Neural crest cell (in vitro differentiated cells): ENCODE data around the gene MMAB. TPM values are rescaled to one million over a fixed set of nuclear protein-coding genes. Genes with fewer than 3 reads are reported as not detected.

Experiments
- DNase-seq: peaks from one replicate; pipeline ENCODE4 v3.0.0; 2021; ENCODE audit warnings: low read depth, mixed read lengths, low spot score
- H3K27ac Mint-ChIP-seq: one replicate; pipeline ENCODE4 v1.8.0; 2021; ENCODE audit warnings: mild to moderate bottlenecking, mixed read lengths; ENCODE audit not compliant: unreplicated experiment
- H3K27me3 Mint-ChIP-seq: 2 replicates; pipeline ENCODE4 v1.8.0; 2021; ENCODE audit warnings: low read depth, mild to moderate bottlenecking, mixed read lengths
- H3K36me3 Mint-ChIP-seq: 2 replicates; pipeline ENCODE4 v1.8.0; 2021; ENCODE audit warnings: low read depth, mild to moderate bottlenecking, mixed read lengths
- H3K4me1 Mint-ChIP-seq: 2 replicates; pipeline ENCODE4 v1.8.0; 2021; ENCODE audit warnings: mixed read lengths
- H3K4me3 Mint-ChIP-seq: one replicate; pipeline ENCODE4 v1.8.0; 2021; ENCODE audit warnings: mild to moderate bottlenecking, mixed read lengths
- H3K9me3 Mint-ChIP-seq: 2 replicates; pipeline ENCODE4 v1.8.0; 2021; ENCODE audit warnings: mixed read lengths
- total RNA-seq: library from RNA; stranded (reverse); gene quantifications from 2 replicates; pipeline ENCODE4 v1.2.1, GENCODE V29; 2021
- TF ChIP-seq, protein P1 (sequence below): fragments of 200-600 bp; sonication (generic); conservative IDR thresholded peaks from 2 replicates; pipeline ENCODE4 v1.5.0; 2021; ENCODE audit warnings: antibody characterized with exemption, mild to moderate bottlenecking

MMAB gene
- total RNA-seq, 1 donor from 2014 or later, result 95.6 TPM

DNA sequence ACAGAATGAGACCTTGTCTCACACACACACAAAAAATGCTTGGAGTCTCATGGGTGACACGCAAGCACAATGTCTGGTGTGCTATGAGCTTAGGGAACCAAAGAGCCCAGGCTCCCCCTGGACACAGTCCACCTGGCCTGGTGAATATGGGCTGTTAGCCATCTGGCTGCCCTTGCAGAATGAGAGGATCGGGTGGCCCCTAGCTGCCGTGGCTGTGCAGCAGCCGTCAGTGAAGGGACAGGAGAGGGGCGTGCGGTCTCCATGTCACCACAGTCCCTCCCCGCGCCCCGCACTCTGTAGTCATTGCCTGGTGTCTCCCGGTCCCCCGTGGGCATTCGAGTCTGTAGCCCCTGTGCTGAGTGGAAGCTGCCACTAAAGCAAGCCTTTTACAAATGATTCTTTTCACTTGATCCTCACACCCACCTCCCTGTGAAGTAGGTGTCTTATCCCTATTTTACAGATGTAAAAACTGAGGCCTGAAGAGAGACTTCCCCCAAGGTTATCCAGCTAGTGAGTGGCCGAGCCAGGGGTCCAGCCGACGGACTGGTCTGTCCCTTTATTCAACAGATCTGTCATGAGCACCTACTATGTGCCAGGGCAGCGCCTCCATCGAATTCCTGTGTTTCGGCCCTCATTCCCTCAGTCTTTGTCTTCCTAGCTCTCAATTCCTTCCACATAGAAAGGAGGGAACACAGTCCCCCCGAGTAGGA lies 19.0 kb upstream of the MMAB start:
- DNase-seq, result no peak
- H3K9me3 Mint-ChIP-seq, result no peaks in the 10 kb centered on the region
- peaks cover 11% of the 10 kb centered on the region for H3K36me3 Mint-ChIP-seq
- no peak overlapping the region for H3K27ac Mint-ChIP-seq
- no peak overlapping the region for H3K4me3 Mint-ChIP-seq
- TF ChIP-seq, protein P1, sequence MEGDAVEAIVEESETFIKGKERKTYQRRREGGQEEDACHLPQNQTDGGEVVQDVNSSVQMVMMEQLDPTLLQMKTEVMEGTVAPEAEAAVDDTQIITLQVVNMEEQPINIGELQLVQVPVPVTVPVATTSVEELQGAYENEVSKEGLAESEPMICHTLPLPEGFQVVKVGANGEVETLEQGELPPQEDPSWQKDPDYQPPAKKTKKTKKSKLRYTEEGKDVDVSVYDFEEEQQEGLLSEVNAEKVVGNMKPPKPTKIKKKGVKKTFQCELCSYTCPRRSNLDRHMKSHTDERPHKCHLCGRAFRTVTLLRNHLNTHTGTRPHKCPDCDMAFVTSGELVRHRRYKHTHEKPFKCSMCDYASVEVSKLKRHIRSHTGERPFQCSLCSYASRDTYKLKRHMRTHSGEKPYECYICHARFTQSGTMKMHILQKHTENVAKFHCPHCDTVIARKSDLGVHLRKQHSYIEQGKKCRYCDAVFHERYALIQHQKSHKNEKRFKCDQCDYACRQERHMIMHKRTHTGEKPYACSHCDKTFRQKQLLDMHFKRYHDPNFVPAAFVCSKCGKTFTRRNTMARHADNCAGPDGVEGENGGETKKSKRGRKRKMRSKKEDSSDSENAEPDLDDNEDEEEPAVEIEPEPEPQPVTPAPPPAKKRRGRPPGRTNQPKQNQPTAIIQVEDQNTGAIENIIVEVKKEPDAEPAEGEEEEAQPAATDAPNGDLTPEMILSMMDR, result no peak
- H3K4me1 Mint-ChIP-seq, result peaks cover 9% of the 10 kb centered on the region
- H3K27me3 Mint-ChIP-seq, result no peaks in the 10 kb centered on the region

DNA sequence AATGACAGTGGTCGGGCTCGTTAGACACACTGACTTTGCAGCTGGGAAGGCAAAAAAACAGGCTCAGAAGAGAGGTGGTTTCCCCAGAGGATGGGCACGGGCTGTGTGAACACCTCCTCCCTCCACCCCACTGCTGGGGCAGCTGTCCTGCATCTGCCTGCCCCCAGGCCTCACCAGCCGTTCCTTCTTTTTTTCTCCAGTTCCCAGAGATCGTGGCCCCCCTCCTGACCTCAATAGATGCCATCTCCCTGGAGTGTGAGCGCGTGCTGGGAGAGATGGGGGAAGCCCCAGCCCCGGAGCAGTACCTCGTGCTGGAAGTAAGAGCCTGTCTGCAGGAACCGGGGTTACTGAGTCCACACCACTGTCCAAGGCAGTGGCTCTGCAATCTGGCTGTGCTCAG lies 17.7 kb upstream of the MMAB start:
- no peaks in the 10 kb centered on the region for H3K27me3 Mint-ChIP-seq
- no peak overlapping the region for H3K27ac Mint-ChIP-seq
- DNase-seq, result no peak
- TF ChIP-seq, protein P1, result no peak
- peaks cover 11% of the 10 kb centered on the region for H3K36me3 Mint-ChIP-seq
- H3K9me3 Mint-ChIP-seq, result no peaks in the 10 kb centered on the region
- no peak overlapping the region for H3K4me3 Mint-ChIP-seq
- H3K4me1 Mint-ChIP-seq, result peaks cover 17% of the 10 kb centered on the region

DNA sequence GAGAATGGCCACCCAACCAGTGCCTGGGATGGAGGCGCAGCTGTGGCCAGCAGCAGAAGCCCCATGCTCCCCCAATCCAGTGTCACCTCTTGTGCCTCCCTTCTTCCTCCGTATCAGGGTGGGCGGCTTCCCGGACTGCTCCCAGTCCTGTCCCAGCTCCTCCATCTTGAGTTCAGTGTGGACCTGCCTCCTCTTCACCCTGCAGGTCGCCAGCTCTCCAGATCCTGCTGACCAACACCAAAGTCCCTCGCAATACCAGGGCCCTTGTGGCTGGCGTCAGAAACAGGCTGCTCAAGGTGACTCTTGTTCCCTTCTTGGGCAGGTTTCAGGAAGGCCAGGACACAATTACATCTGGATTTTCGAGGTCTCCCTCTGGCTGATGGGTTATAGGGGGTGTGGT lies 17.3 kb upstream of the MMAB start:
- Mint-ChIP-seq H3K4me3 (no peak overlapping the region), H3K27me3 (no peaks in the 10 kb centered on the region), H3K27ac (peak overlapping the region; percentile 96), H3K4me1 (peaks cover 17% of the 10 kb centered on the region), H3K9me3 (no peaks in the 10 kb centered on the region), H3K36me3 (peaks cover 9% of the 10 kb centered on the region)
- TF ChIP-seq, protein P1, result no peak
- DNase-seq, result no peak

DNA sequence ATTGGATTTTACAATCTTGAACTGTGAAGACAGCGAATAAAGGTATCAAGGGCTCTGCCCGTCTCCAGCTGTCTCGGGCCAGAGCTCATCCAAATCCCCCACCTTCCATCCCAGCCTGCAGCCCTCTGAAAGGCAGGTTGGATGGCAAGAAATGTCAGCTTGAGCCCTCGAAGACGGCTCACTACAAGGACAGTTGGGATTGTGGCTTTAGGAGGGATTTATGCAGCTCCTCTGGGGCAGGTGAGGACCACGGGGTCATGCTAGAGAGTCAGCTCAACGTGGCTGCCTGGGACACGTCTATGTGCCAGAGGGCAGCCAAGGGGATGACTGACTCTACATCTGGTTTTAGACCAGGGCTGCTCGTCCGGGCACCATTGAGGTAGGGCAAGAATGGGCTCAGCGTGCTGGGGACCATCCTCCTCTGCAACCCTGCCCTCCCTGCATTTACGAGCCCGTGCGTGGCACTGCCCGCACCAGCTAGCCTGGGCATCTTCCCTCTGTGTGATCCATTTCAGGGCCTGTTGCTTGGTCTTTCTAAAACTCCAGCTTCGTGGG lies 16.5 kb upstream of the MMAB start:
- Mint-ChIP-seq H3K27me3 (no peaks in the 10 kb centered on the region), H3K27ac (no peak overlapping the region), H3K4me3 (no peak overlapping the region), H3K4me1 (peaks cover 17% of the 10 kb centered on the region), H3K9me3 (no peaks in the 10 kb centered on the region), H3K36me3 (peaks cover 9% of the 10 kb centered on the region)
- TF ChIP-seq, protein P1, result no peak
- no peak for DNase-seq

DNA sequence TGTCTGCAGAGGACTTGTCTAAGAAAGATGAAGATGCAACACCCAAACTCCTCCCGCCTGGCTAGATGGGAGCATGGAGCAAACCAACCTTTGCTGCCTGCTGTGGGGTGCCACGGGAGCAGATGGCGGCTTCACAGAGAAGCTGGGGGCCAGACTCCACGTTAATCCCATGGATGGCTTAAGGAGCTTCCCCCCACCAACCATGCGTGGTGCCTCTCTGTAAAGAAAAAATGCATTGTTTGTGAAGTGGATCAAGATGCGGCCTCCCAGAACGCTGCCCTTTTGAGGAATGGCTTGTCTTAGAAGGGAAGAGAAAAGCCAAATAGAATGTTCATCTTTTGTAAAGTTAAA lies 15.9 kb upstream of the MMAB start:
- Mint-ChIP-seq H3K36me3 (peaks cover 9% of the 10 kb centered on the region), H3K9me3 (no peaks in the 10 kb centered on the region), H3K4me3 (peak overlapping the region; percentile 58), H3K27me3 (no peaks in the 10 kb centered on the region), H3K27ac (no peak overlapping the region), H3K4me1 (peaks cover 17% of the 10 kb centered on the region)
- TF ChIP-seq, protein P1, result no peak
- DNase-seq, result no peak
